GM12878 (cell line): ENCODE results near the gene BLCAP. TPM values are rescaled to one million over a fixed set of nuclear protein-coding genes. Genes with fewer than 3 reads are reported as not detected.

Experiments used
- ATAC-seq: fragments of 200-7000 bp; cut with Tn5 transposase; 3 replicates; pipeline ENCODE4 v1.9.1; 2020; ENCODE audit warnings: mild to moderate bottlenecking, moderate library complexity
- BruUV-seq: library from RNA; stranded (reverse); fragments of 400-500 nt; replicated peaks from 2 replicates; lab custom pipeline; 2021; lab: Mats Ljungman, UMichigan
- CTCF ChIA-PET: fragments of 300-600 bp; sonication (Branson Sonifier 250); formaldehyde crosslinking; extraction: SDS; loops from one replicate; lab custom pipeline; 2021; ENCODE audit warnings: inconsistent platforms; lab: Yijun Ruan, JAX
- POLR2A ChIA-PET: fragments of 350-600 bp; formaldehyde crosslinking; extraction: SDS; loops from one replicate; lab custom pipeline; 2021; ENCODE audit warnings: inconsistent platforms; lab: Charles Lee
- RAD21 ChIA-PET: fragments of 300-600 bp; sonication (Branson Sonifier 250); formaldehyde crosslinking; loops from one replicate; lab custom pipeline; 2023; ENCODE audit warnings: antibody characterized with exemption; ENCODE audit not compliant: unreplicated experiment; lab: Charles Lee
- SMC1A ChIA-PET: fragments of 300-600 bp; sonication (Branson Sonifier 250); formaldehyde crosslinking; loops from one replicate; lab custom pipeline; 2023; ENCODE audit not compliant: unreplicated experiment, uncharacterized antibody; lab: Charles Lee
- DNase-seq: peaks from one replicate; pipeline ENCODE4 v3.0.0-alpha.2; 2011; ENCODE audit warnings: low read depth, low spot score
- FAIRE-seq: peaks from 3 replicates; lab custom pipeline; 2011; peaks lifted over from hg19 to GRCh38; lab: Jason Lieb, UNC
- H2AFZ ChIP-seq: 2 replicates; pipeline ENCODE4 v1.6.0; 2011; ENCODE audit warnings: low read depth, low read length, control low read depth; ENCODE audit not compliant: control insufficient read depth
- H3K27ac ChIP-seq: 2 replicates; pipeline ENCODE4 v1.5.1; 2011; ENCODE audit warnings: control low read depth; ENCODE audit not compliant: control insufficient read depth, insufficient read depth
- H3K27me3 ChIP-seq, 2 experiments: replicated peaks in 1 of 2; 2 replicates each; pipeline versions ENCODE4 v1.6.0 to v1.6.1; 2011; ENCODE audit warnings: low read length in 1 of 2; ENCODE audit not compliant: control insufficient read depth in 2 of 2, insufficient read depth in 2 of 2
- H3K36me3 ChIP-seq, 2 experiments: 2 replicates each; pipeline ENCODE4 v1.5.1; 2011; ENCODE audit warnings: low read length in 1 of 2; ENCODE audit not compliant: control insufficient read depth in 2 of 2, insufficient read depth in 2 of 2
- H3K4me1 ChIP-seq: 2 replicates; pipeline ENCODE4 v1.6.1; 2011; ENCODE audit warnings: mild to moderate bottlenecking, low read length, moderate library complexity, mixed read lengths; ENCODE audit not compliant: control insufficient read depth, insufficient read depth
- H3K4me2 ChIP-seq: 2 replicates; pipeline ENCODE4 v1.6.0; 2011; ENCODE audit warnings: control low read depth; ENCODE audit not compliant: control insufficient read depth, insufficient read depth
- H3K4me3 ChIP-seq: fragments of 200-600 bp; sonication (generic); 2 replicates; pipeline ENCODE4 v1.5.1; 2016
- H3K79me2 ChIP-seq: 2 replicates; pipeline ENCODE4 v1.6.0; 2011; ENCODE audit warnings: low read length; ENCODE audit not compliant: control insufficient read depth, insufficient read depth
- H3K9ac ChIP-seq: 2 replicates; pipeline ENCODE4 v1.8.0; 2011; ENCODE audit warnings: low read length, control low read depth, mixed read lengths; ENCODE audit not compliant: control insufficient read depth, insufficient read depth
- H3K9me3 ChIP-seq: replicated peaks from 3 replicates; pipeline ENCODE4 v1.5.1; 2011; ENCODE audit warnings: mild to moderate bottlenecking, low read length; ENCODE audit not compliant: control insufficient read depth, insufficient read depth
- H4K20me1 ChIP-seq: 2 replicates; pipeline ENCODE4 v1.6.0; 2011; ENCODE audit not compliant: control insufficient read depth, insufficient read depth
- ASH2L ChIP-seq: fragments of 300-600, 200-600 bp; sonication (generic); IDR thresholded peaks from 2 replicates; pipeline ENCODE4 v1.6.1; 2017; ENCODE audit warnings: low read depth, mild to moderate bottlenecking, borderline replicate concordance
- BRCA1 ChIP-seq: IDR thresholded peaks from 2 replicates; pipeline ENCODE4 v1.6.1; 2011; ENCODE audit warnings: low read depth, low read length, improper control_type of control experiment
- JUNB ChIP-seq: IDR thresholded peaks from 2 replicates; pipeline ENCODE4 v1.6.1; 2016; ENCODE audit warnings: antibody characterized with exemption, mild to moderate bottlenecking
- KAT2A ChIP-seq: conservative IDR thresholded peaks from 2 replicates; pipeline ENCODE4 v1.6.1; 2011; ENCODE audit warnings: low read depth, low read length; ENCODE audit not compliant: control insufficient read depth
- MEF2B ChIP-seq: fragments of 450-650 bp; IDR thresholded peaks from 2 replicates; pipeline ENCODE4 v1.6.1; 2018; ENCODE audit warnings: mild to moderate bottlenecking, moderate library complexity; ENCODE audit not compliant: partially characterized antibody, poor library complexity, severe bottlenecking
- SMAD5 ChIP-seq: IDR thresholded peaks from 2 replicates; pipeline ENCODE4 v1.6.1; 2016; ENCODE audit warnings: antibody characterized with exemption, low read depth
- SREBF1 ChIP-seq: IDR thresholded peaks from 2 replicates; pipeline ENCODE4 v1.6.1; 2012; ENCODE audit warnings: mild to moderate bottlenecking, low read length
- SUZ12 ChIP-seq: fragments of 200-600 bp; sonication (generic); IDR thresholded peaks from one replicate; pipeline ENCODE4 v1.6.1; 2018; ENCODE audit warnings: antibody characterized with exemption, mild to moderate bottlenecking; ENCODE audit not compliant: unreplicated experiment
- ZZZ3 ChIP-seq: IDR thresholded peaks from 2 replicates; pipeline ENCODE4 v1.6.1; 2011; ENCODE audit warnings: low read depth; ENCODE audit not compliant: control insufficient read depth, insufficient read length
- WGBS: methylation state at CpG from one replicate; pipeline ENCODE4 v1.1.6; 2016; ENCODE audit warnings: low lambda C conversion rate; ENCODE audit not compliant: insufficient replicate concordance, insufficient coverage; ENCODE audit errors: missing lambda C conversion rate; 5-methylcytosine and 5-hydroxymethylcytosine counted together
- in situ Hi-C: fragments of 300-500 bp; cut with MboI; formaldehyde crosslinking; loops from 9 replicates; pipeline ENCODE4 v1.14.3; 2018; ENCODE audit warnings: mixed read lengths
- intact Hi-C: fragments of 100-400 bp; cut with micrococcal nuclease; formaldehyde crosslinking; loops from one replicate; pipeline ENCODE4 v1.14.2; 2022; ENCODE audit not compliant: unreplicated experiment
- polyA plus RNA-seq, 11 experiments: library from polyadenylated mRNA; depleted of rRNA in 4 of 11; unstranded in 6 of 11; stranded (reverse) in 5 of 11; fragments of >200 nt; fragmentation: Nextera tagmentation in 4 of 11; fragmentation: Illumina TruSeq in 1 of 11; extraction: Ambion mirVana in 4 of 11; extraction: Trizol in 1 of 11; gene quantifications; 1 replicate in 1 of 11; 2 replicates in 10 of 11; pipeline versions ENCODE4 v1.2.1 to v1.2.3, GENCODE V29; 2011 to 2016; ENCODE audit warnings: inconsistent platforms in 2 of 11, missing spikeins in 2 of 11, low read depth in 1 of 11
- total RNA-seq, 4 experiments: library from RNA; depleted of rRNA in 3 of 4; stranded (reverse); fragments of >200 nt in 3 of 4; fragmentation: Illumina TruSeq in 1 of 4; extraction: Trizol in 1 of 4; gene quantifications; 2 replicates each; pipeline versions ENCODE4 v1.2.1 to v1.2.3, GENCODE V29; 2013 to 2021
- TF ChIP-seq, protein P1 (sequence below): fragments of 450-650 bp; IDR thresholded peaks from 2 replicates; pipeline ENCODE4 v1.6.1; 2017; ENCODE audit warnings: antibody characterized with exemption, mild to moderate bottlenecking, moderate library complexity

Gene BLCAP
- total and polyA plus RNA-seq, 10 of the 15 experiments (the other 5 are each of a cell fraction or from before 2014, with no cell fraction given): 24.6 to 62.3 (median 47.3) TPM

DNA sequence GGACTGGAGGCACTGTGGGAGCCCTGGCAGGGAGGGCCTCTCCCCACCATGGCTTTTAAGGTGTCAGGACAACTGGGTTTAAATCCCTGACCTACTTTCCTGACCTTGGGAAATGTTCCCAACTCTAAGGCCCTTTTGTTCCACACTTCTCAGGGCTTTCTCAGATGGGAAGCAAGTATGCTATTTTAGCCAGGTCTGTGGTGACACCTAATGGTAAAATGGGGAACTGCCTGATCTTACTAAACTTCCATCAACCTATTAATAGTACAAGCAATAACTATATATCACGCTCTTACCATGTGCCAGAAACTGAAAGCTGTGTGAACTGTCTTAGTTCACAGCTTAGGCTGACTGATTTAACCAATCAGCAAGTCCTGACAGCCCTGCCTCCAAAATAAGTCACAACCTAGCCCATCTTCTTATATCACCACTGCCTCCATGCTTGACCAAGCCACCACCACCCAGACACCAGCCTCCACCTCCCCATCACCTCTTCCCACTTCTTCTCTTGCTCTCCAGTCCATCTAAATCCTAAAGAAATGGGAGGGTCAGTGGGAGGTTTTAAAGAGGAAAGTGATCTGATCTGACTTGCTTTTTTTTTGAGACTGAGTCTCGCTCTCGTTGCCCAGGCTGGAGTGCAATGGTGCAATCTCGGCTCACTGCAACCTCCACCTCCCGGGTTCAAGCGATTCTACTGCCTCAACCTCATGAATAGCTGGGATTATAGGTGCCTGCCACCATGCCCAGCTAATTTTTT is 6.9 kb upstream of the BLCAP start (continued):
- TF ChIP-seq SMAD5 (no peak), SUZ12 (no peak), SREBF1 (no peak), BRCA1 (no peak), ZZZ3 (no peak)
- TF ChIP-seq, protein P1, sequence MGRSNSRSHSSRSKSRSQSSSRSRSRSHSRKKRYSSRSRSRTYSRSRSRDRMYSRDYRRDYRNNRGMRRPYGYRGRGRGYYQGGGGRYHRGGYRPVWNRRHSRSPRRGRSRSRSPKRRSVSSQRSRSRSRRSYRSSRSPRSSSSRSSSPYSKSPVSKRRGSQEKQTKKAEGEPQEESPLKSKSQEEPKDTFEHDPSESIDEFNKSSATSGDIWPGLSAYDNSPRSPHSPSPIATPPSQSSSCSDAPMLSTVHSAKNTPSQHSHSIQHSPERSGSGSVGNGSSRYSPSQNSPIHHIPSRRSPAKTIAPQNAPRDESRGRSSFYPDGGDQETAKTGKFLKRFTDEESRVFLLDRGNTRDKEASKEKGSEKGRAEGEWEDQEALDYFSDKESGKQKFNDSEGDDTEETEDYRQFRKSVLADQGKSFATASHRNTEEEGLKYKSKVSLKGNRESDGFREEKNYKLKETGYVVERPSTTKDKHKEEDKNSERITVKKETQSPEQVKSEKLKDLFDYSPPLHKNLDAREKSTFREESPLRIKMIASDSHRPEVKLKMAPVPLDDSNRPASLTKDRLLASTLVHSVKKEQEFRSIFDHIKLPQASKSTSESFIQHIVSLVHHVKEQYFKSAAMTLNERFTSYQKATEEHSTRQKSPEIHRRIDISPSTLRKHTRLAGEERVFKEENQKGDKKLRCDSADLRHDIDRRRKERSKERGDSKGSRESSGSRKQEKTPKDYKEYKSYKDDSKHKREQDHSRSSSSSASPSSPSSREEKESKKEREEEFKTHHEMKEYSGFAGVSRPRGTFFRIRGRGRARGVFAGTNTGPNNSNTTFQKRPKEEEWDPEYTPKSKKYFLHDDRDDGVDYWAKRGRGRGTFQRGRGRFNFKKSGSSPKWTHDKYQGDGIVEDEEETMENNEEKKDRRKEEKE: no peak

DNA sequence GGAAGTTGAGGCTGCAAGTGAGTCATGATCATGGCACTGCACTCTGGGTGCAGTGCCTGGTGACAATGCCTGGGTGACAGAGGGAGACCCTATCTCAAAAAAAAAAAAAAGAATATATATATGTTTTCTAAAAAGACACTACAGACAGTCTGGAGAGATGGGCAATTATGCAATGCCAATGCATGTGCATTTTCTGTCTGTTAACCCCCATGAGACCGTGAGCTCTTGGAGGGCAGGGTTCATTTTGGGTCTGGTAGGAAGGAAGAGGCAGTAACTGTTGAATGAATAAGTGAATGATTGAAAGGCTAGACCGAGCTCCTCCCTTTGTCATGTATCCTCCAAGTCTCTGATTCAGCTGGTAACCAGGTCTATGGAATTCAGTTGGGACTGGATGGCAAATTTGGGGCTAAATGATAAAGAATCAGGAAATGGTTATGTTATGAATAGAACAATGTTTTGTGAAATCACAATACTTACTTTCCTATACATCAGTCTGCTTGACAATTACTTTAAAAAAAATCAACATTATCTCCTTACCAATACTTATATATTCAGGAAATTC is 5.6 kb upstream of the BLCAP start:
- Histone ChIP-seq H3K4me1 (peaks cover 21% of the 10 kb centered on the region), H3K9me3 (no peaks in the 10 kb centered on the region; the same call in 2 of the 3 replicates), H2AFZ (no peak overlapping the region), H3K27me3 (no peaks in the 10 kb centered on the region), H4K20me1 (no peaks in the 10 kb centered on the region), H3K4me2 (no peak overlapping the region), H3K27ac (no peak overlapping the region), H3K9ac (no peak overlapping the region), H3K79me2 (no peaks in the 10 kb centered on the region), H3K36me3 (no peaks in the 10 kb centered on the region), H3K4me3 (no peak overlapping the region)
- DNase-seq (no peak), ATAC-seq (no peak), FAIRE-seq (no peak)
- CTCF ChIA-PET: interaction anchor here (0.6 to 13.5 kb wide), 19 partner anchors 23 to 355 kb away, joined by 3 to 282 read pairs (median 5); no protein-coding TSS in a partner anchor
- POLR2A ChIA-PET: interaction anchor here (0.6 to 1.9 kb wide), 3 partner anchors 228 to 263 kb away, joined by 4 to 6 read pairs (median 5); no protein-coding TSS in a partner anchor
- WGBS: 33% methylated on average over 2 of the region's 2 CpGs
- SMC1A ChIA-PET: interaction anchor here (0.6 to 7.2 kb wide), 23 partner anchors 8 to 578 kb away, joined by 3 to 129 read pairs (median 4); partner anchors contain the start of gene GHRH
- TF ChIP-seq KAT2A: no peak
- TF ChIP-seq ASH2L: no peak
- TF ChIP-seq JUNB: no peak
- no peak for TF ChIP-seq MEF2B
- in situ Hi-C loops (loop anchor here (5.0 kb wide), 2 partner anchors 261 to 336 kb away; no protein-coding TSS in a partner anchor), intact Hi-C loops (no loop called here)
- BruUV-seq: no TSS peak
- RAD21 ChIA-PET: interaction anchor here (0.7 to 11.5 kb wide), 16 partner anchors 186 to 471 kb away, joined by 3 to 119 read pairs (median 4); partner anchors contain the start of genes MROH8 and RPN2
